Endothelial cell of umbilical vein (primary cell): ENCODE results near the gene TMEM106C.

Source experiments
- EZH2 ChIP-seq: IDR thresholded peaks from 2 replicates; pipeline ENCODE4 v1.6.1; 2012; ENCODE audit warnings: borderline replicate concordance, low read depth, mild to moderate bottlenecking, moderate library complexity, low read length, inconsistent platforms; ENCODE audit not compliant: severe bottlenecking
- JUN ChIP-seq: IDR thresholded peaks from 2 replicates; pipeline ENCODE4 v1.6.1; 2011; ENCODE audit warnings: borderline replicate concordance, low read depth; ENCODE audit not compliant: insufficient read length, insufficient read depth
- POLR2A ChIP-seq: IDR thresholded peaks from 2 replicates; pipeline ENCODE4 v1.6.1; 2012; ENCODE audit warnings: low read depth, mild to moderate bottlenecking, control low read depth, low read length
- TF ChIP-seq, protein P1 (sequence below), 2 donors: IDR thresholded peaks; 1 replicate in 1 of 2; 2 replicates in 1 of 2; pipeline ENCODE4 v1.5.1; 2011; ENCODE audit warnings: low read length in 2 of 2, mild to moderate bottlenecking in 2 of 2, moderate library complexity in 2 of 2, control low read depth in 1 of 2, inconsistent platforms in 1 of 2, low read depth in 1 of 2; ENCODE audit not compliant: insufficient read depth in 1 of 2; ENCODE audit errors: extremely low read depth in 1 of 2

DNA sequence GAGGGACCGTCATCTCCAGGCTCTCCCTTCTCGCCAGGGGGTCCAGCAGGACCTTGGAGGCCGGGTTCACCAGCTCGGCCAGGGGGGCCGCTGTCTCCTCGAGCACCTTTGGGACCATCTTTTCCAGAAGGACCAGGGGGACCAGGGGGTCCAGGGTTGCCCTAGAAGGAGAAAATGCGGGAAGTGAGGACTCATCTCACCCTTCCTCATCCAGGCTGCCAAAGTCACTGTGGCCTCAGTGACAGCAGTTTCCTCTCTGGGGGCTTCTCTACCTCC lies 15.1 kb downstream of the TMEM106C start:
- TF ChIP-seq, protein P1, sequence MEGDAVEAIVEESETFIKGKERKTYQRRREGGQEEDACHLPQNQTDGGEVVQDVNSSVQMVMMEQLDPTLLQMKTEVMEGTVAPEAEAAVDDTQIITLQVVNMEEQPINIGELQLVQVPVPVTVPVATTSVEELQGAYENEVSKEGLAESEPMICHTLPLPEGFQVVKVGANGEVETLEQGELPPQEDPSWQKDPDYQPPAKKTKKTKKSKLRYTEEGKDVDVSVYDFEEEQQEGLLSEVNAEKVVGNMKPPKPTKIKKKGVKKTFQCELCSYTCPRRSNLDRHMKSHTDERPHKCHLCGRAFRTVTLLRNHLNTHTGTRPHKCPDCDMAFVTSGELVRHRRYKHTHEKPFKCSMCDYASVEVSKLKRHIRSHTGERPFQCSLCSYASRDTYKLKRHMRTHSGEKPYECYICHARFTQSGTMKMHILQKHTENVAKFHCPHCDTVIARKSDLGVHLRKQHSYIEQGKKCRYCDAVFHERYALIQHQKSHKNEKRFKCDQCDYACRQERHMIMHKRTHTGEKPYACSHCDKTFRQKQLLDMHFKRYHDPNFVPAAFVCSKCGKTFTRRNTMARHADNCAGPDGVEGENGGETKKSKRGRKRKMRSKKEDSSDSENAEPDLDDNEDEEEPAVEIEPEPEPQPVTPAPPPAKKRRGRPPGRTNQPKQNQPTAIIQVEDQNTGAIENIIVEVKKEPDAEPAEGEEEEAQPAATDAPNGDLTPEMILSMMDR (IDR thresholded peaks at IDR 0.05; ENCODE audit: extremely low read depth in 1 of 2, insufficient read depth in 1 of 2, low read depth in 1 of 2, low read length in 2 of 2), result no peak
- TF ChIP-seq POLR2A (no peak), JUN (no peak), EZH2 (no peak)
